Activated T-helper 17 cell treated with anti-CD3 and anti-CD28 coated beads, Interleukin-2, amount 50 U/mL, for 72 hours (primary cell): ENCODE data around the gene KDELR1. TPM values are rescaled to one million over a fixed set of nuclear protein-coding genes. Genes with fewer than 3 reads are reported as not detected.
A peak's percentile ranks its signal among the peaks of the same experiment; 100 is the strongest.
"Not testable (repeated sequence)": the region's sequence is repeated elsewhere in the genome, so short reads cannot be mapped to it uniquely, and the experiment has no call there.

Experiments used
- ATAC-seq: fragments of 150-1000 bp; cut with Tn5 transposase; replicated peaks from 2 replicates; pipeline ENCODE4 v1.10.0; 2021; ENCODE audit warnings: mild to moderate bottlenecking, moderate library complexity
- H3K27ac Mint-ChIP-seq: one replicate; pipeline ENCODE4 v1.8.0; 2022; ENCODE audit warnings: mixed read lengths
- H3K27me3 Mint-ChIP-seq: one replicate; pipeline ENCODE4 v1.8.0; 2022; ENCODE audit warnings: mixed read lengths
- H3K36me3 Mint-ChIP-seq: one replicate; pipeline ENCODE4 v1.8.0; 2022; ENCODE audit warnings: low read depth, mild to moderate bottlenecking, mixed read lengths
- H3K4me1 Mint-ChIP-seq: one replicate; pipeline ENCODE4 v1.8.0; 2022; ENCODE audit warnings: mixed read lengths
- H3K4me3 Mint-ChIP-seq: one replicate; pipeline ENCODE4 v1.8.0; 2022; ENCODE audit warnings: mild to moderate bottlenecking, mixed read lengths
- H3K9me3 Mint-ChIP-seq: one replicate; pipeline ENCODE4 v1.8.0; 2022; ENCODE audit warnings: mixed read lengths
- total RNA-seq, 2 donors: library from RNA; stranded (reverse); gene quantifications; one replicate each; pipeline ENCODE4 v1.2.3, GENCODE V29; 2022

KDELR1 gene
- total RNA-seq, 2 donors from 2014 or later: 73.8 to 97.0 TPM

DNA sequence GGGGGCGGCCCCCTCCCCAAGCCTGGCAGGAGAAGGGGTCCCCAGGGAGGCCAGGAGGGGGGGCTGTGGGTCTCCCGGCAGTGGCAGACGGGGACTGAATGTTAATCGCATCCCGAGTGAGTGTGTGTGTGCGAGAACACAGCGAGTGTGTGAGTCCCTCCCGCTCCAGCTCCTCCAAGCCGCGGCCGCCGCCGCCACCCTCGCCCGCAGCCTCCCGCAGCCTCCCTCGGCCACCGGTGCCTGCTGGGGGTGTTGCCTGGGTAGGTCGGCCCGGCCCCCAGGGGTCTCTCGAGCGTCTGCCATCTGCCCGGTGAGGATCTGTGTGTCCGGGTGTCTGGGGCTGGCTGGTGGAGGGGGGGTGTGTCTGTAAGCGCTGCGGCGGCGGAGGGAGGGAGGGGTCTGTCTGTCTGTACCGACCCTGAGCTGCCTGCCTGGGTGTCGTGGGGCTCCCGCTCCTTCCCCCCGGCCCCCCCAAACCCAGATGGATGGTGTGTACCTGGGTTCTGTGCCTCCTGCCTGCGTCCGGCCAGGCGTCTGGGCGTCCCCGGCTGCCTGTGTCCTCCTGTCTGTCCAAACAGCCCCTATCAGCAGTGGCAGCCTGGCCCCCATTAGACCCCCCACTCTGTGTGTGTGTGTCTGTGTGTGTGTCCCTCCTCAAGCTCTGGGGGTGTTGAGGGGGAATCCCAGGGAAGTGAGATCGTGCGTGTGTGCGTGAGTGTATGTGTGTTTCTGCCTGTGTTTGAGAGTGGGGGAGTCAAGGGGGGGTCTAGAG, 2.4 kb upstream of the KDELR1 start, which contains the start of gene GRIN2D:
GRIN2D (plus strand) TSS at position 110 of the 772 bp plus-strand sequence. CDS start 4,725 bp downstream, outside the sequence.
- peaks cover 14% of the 10 kb centered on the region for H3K36me3 Mint-ChIP-seq
- H3K27ac Mint-ChIP-seq: peak within 1 kb of the TSS; percentile 50
- no peaks in the 10 kb centered on the region for H3K9me3 Mint-ChIP-seq

DNA sequence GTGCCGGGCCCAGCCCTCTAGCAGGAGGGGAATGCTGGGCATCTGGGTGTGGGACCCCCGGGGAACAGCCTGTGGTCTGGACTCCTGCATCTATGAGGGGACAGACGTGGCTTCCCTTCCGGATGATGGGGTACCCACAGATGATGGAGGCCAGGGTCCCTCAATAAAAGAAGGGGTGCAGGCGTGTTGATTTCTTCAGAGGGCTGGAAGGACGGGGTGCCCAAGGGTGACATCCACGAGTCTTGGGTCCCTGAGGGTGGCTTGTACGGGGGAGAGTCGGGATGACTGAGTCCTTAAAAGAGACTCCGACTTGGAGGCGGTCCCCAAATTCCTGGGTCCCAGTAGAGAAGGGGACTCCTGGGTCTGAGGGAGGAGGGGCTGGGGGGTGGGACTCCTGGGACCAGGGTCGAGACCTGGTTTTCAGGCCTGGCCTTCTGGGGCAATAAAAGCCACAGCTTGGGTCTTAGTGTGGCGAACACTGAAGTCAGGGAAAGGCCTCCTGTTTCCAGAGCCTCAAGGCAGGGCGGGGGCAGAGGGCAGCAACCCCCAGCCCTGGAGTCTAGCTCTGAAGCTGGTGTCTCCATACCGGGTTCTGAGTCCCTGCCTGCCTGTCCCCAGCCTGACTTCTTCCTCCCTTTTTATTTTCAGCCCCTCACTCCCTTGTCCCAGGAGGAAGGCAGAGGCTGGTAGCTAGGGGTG, 1.7 kb upstream of the KDELR1 start:
- ATAC-seq: no peak
- H3K36me3 Mint-ChIP-seq: peaks cover 21% of the 10 kb centered on the region
- H3K4me1 Mint-ChIP-seq: peaks cover 18% of the 10 kb centered on the region
- H3K9me3 Mint-ChIP-seq: no peaks in the 10 kb centered on the region
- H3K27me3 Mint-ChIP-seq: peaks cover 32% of the 10 kb centered on the region
- H3K27ac Mint-ChIP-seq: peak overlapping the region; percentile 50
- peak overlapping the region; percentile 40 for H3K4me3 Mint-ChIP-seq

More for the DNA sequence above, 2.4 kb upstream of the KDELR1 start, which contains the start of gene GRIN2D:
- no peak for ATAC-seq
- peaks cover 20% of the 10 kb centered on the region for H3K4me1 Mint-ChIP-seq
- peak within 1 kb of the TSS; percentile 61 for H3K4me3 Mint-ChIP-seq
- peaks cover 32% of the 10 kb centered on the region for H3K27me3 Mint-ChIP-seq

- H3K27ac Mint-ChIP-seq: not testable (repeated sequence)
- Mint-ChIP-seq H3K36me3 (peaks cover 32% of the 10 kb centered on the region), H3K27me3 (peaks cover 22% of the 10 kb centered on the region)
Observed at GRCh38 chr19:48392006-48392344, 624 bp upstream of the KDELR1 start.

GRCh38 chr19:48390188-48391099, 907 bp downstream of the KDELR1 start:
- Mint-ChIP-seq H3K36me3 (peaks cover 47% of the 10 kb centered on the region), H3K4me3 (peak overlapping the region; percentile 91), H3K4me1 (peaks cover 8% of the 10 kb centered on the region), H3K27me3 (peaks cover 15% of the 10 kb centered on the region), H3K9me3 (no peaks in the 10 kb centered on the region), H3K27ac (peak overlapping the region; percentile 97)
- ATAC-seq: peak; percentile 71

More at GRCh38 chr19:48392006-48392344, 624 bp upstream of the KDELR1 start:
- not testable (repeated sequence) for ATAC-seq, H3K4me1 Mint-ChIP-seq, H3K9me3 Mint-ChIP-seq
- peak overlapping the region; percentile 91 for H3K4me3 Mint-ChIP-seq

DNA sequence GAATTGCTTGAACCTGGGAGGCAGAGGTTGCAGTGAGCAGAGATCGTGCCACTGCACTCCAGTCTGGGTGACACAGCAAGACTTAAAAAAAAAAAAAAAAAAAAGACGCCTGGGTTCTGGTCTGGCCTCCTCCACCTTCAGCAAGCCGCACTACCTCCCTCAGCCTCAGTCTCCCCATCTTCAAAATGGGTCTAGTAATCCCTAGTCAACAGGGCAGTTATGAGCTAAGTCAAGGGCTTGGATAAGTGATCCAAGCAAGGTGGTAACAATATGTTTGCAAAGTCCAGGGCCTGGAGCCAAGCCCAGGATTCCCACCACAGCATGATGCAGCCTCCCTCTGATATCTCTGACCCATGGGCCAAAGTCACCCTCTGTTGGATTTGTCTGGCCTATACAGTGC, 4.4 kb downstream of the KDELR1 start:
- Mint-ChIP-seq H3K27me3 (no peaks in the 10 kb centered on the region), H3K4me1 (no peaks in the 10 kb centered on the region), H3K36me3 (peaks cover 82% of the 10 kb centered on the region), H3K27ac (no peak overlapping the region), H3K4me3 (no peak overlapping the region), H3K9me3 (no peaks in the 10 kb centered on the region)
- ATAC-seq: no peak

GRCh38 chr19:48385461-48386087, 5.8 kb downstream of the KDELR1 start:
- Mint-ChIP-seq H3K4me1 (no peaks in the 10 kb centered on the region), H3K27me3 (no peaks in the 10 kb centered on the region), H3K4me3 (no peak overlapping the region), H3K27ac (peak overlapping the region; percentile 21), H3K9me3 (no peaks in the 10 kb centered on the region), H3K36me3 (peaks cover 83% of the 10 kb centered on the region)
- no peak for ATAC-seq

DNA sequence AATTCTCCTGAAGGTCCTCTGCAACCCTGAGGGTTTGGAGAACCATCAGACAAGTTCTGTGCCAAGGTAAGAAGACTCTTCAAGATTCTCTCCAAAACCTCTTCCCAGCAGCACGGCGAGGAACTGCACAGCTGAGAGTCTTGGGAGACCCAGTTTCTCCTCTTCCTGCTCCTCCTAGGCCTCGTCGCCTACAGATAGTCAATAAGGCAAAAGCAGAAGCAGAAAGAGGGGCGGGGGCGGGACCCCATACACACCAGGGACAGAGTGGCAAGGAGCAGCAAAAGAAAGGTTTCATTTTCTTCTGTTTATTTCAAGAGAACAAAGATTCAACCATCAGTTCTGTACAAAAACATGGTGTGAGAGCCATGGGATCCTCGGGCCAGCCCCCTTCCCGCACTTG, 9.1 kb downstream of the KDELR1 start:
- Mint-ChIP-seq H3K27me3 (no peaks in the 10 kb centered on the region), H3K4me3 (no peak overlapping the region), H3K27ac (no peak overlapping the region), H3K4me1 (no peaks in the 10 kb centered on the region), H3K36me3 (peaks cover 61% of the 10 kb centered on the region), H3K9me3 (no peaks in the 10 kb centered on the region)
- ATAC-seq: no peak

GRCh38 chr19:48381178-48381950, 10.0 kb downstream of the KDELR1 start:
- H3K4me1 Mint-ChIP-seq: no peaks in the 10 kb centered on the region
- no peak for ATAC-seq
- H3K27me3 Mint-ChIP-seq: no peaks in the 10 kb centered on the region
- H3K27ac Mint-ChIP-seq: no peak overlapping the region
- H3K4me3 Mint-ChIP-seq: no peak overlapping the region
- H3K9me3 Mint-ChIP-seq: no peaks in the 10 kb centered on the region
- peaks cover 51% of the 10 kb centered on the region for H3K36me3 Mint-ChIP-seq

- no peaks in the 10 kb centered on the region for H3K27me3 Mint-ChIP-seq
- peaks cover 28% of the 10 kb centered on the region for H3K36me3 Mint-ChIP-seq
- no peak overlapping the region for H3K27ac Mint-ChIP-seq
- no peaks in the 10 kb centered on the region for H3K4me1 Mint-ChIP-seq
- H3K4me3 Mint-ChIP-seq: no peak overlapping the region
- H3K9me3 Mint-ChIP-seq: no peaks in the 10 kb centered on the region
- no peak for ATAC-seq
Observed at GRCh38 chr19:48379058-48379457, 12.3 kb downstream of the KDELR1 start.

- Mint-ChIP-seq H3K9me3 (no peaks in the 10 kb centered on the region), H3K36me3 (peaks cover 20% of the 10 kb centered on the region), H3K27ac (no peak overlapping the region), H3K27me3 (no peaks in the 10 kb centered on the region), H3K4me3 (no peak overlapping the region), H3K4me1 (no peaks in the 10 kb centered on the region)
- no peak for ATAC-seq
Observed at GRCh38 chr19:48378194-48378570, 13.2 kb downstream of the KDELR1 start.

DNA sequence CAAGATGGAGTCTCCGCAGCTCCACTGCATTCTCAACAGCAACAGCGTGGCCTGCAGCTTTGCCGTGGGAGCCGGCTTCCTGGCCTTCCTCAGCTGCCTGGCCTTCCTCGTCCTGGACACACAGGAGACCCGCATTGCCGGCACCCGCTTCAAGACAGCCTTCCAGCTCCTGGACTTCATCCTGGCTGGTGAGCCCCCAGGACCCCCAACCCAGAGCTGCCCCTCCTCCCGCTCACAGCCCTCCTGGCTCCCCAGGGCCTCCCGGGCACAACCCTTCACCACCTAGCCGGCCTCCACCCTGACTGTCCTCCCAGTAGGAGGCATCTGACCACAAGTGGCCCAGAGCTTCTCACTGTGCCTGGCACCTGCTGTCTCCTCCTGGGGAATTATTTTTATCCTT, 17.8 kb downstream of the KDELR1 start:
- no peak for ATAC-seq
- no peaks in the 10 kb centered on the region for H3K9me3 Mint-ChIP-seq
- H3K4me3 Mint-ChIP-seq: no peak overlapping the region
- H3K27me3 Mint-ChIP-seq: no peaks in the 10 kb centered on the region
- H3K36me3 Mint-ChIP-seq: no peaks in the 10 kb centered on the region
- H3K27ac Mint-ChIP-seq: no peak overlapping the region
- H3K4me1 Mint-ChIP-seq: no peaks in the 10 kb centered on the region

GRCh38 chr19:48372904-48373303, 18.4 kb downstream of the KDELR1 start:
- no peaks in the 10 kb centered on the region for H3K36me3 Mint-ChIP-seq
- no peak for ATAC-seq

DNA sequence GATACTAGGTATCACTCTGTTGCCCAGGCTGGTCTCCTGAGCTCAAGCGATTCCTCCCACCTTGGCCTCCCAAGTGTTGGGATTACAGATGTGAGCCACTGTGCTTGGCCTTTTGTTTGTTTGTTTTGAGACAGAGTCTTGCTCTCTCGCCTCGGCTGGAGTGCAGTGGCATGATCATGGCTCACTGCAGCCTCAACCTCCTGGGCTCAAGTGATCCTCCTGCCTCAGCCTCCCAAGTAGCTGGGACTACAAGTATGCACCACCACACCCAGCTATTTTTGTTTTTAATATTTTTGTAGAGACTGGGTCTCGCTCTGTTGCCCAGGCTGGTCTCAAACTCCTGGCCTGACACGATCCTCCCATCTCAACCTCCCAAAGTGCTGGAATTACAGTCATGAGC, 19.6 kb downstream of the KDELR1 start:
- not testable (repeated sequence) for H3K9me3 Mint-ChIP-seq, H3K27ac Mint-ChIP-seq, ATAC-seq, H3K4me1 Mint-ChIP-seq, H3K36me3 Mint-ChIP-seq, H3K27me3 Mint-ChIP-seq, H3K4me3 Mint-ChIP-seq

More at GRCh38 chr19:48372904-48373303, 18.4 kb downstream of the KDELR1 start:
- Mint-ChIP-seq H3K27me3 (no peaks in the 10 kb centered on the region), H3K4me1 (no peaks in the 10 kb centered on the region), H3K9me3 (no peaks in the 10 kb centered on the region), H3K27ac (no peak overlapping the region), H3K4me3 (no peak overlapping the region)
